ENCODE results near the gene PROX1. TPM values are rescaled to one million over a fixed set of nuclear protein-coding genes. Genes with fewer than 3 reads are reported as not detected.

PROX1 gene
- total and polyA plus RNA-seq, 2 donors from 2014 or later: 0.92 to 6.6 TPM

DNA sequence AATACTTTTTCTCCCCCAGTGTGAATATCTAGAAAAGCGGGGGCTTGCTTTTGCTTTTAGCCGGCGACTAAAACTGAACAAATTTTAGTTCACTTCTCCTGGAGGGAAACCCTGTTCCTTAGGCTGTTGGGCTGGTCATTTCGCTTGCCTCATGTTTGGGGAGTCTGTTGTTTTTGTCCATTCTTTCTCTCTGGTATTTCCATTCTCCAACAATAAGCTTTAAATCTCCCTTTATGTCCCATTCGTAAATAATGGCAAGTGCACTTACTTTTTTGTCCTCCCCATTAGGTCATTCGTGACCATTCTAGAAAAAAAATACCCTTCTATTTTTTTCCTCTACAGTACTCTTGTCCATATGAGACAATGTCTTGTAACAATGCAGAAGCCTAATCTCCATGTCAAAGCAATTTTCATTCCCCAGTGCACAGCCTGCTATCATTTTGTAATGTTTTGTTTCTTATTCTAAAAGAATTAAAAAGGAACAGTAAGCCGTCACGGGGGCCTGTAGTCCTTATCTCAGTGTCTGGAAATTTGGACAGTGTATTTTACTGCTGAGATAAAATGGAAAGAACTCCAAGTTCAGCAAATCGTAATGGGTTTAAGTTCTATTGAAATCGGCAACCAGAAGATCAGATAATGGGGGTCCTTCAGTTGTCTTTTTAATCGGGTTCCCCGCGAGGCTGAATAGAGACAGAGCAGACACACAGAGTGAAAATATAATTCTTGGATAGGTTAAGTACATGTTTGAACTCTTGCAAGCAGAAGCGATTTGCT, 21.8 kb downstream of the PROX1 start:
- Histone ChIP-seq H3K27ac (ENCODE audit: low read depth in 2 of 2, low read length in 2 of 2) (no peak overlapping the region), H3K9me3 (ENCODE audit: control insufficient read depth in 2 of 3, insufficient read depth in 1 of 3, low read length in 3 of 3) (no peaks in the 10 kb centered on the region)

DNA sequence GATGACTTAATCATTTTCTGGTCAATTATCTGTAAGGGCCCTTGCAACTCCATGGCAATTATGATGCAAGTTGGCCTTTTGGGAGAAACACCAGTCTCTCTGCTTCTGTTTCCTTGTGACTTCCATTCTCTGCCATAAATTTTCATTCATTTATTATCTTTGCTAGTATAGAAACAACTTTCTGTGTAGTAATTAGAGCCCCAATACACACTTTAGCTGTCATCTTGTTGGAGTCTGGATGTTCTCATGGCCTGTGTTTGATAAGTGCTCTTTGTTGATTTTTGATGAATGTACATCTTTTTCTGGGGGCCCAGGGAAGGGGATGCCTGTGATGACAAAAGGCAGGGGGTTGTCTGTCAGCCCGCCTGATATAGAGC, 22.4 kb downstream of the PROX1 start:
- Histone ChIP-seq H3K9ac (ENCODE audit: low read length in 3 of 3) (no peak overlapping the region), H3K9me3 (ENCODE audit: control insufficient read depth in 2 of 3, insufficient read depth in 1 of 3, low read length in 3 of 3) (no peaks in the 10 kb centered on the region), H3K27ac (ENCODE audit: low read depth in 2 of 2, low read length in 2 of 2) (no peak overlapping the region), H3K36me3 (ENCODE audit: control insufficient read depth in 2 of 3, insufficient read depth in 3 of 3, low read length in 3 of 3) (no peaks in the 10 kb centered on the region), H3K4me3 (ENCODE audit: low read length in 3 of 3) (no peak overlapping the region), H3K4me1 (ENCODE audit: control insufficient read depth in 2 of 3, insufficient read depth in 2 of 3, low read depth in 1 of 3, low read length in 3 of 3) (no peaks in the 10 kb centered on the region), H3K27me3 (ENCODE audit: control insufficient read depth, insufficient read depth, low read length) (no peaks in the 10 kb centered on the region)
- no peak for DNase-seq
- intact Hi-C loops (cut with DNase I): no loop called here
- FAIRE-seq: no peak
- TF ChIP-seq, protein P1, sequence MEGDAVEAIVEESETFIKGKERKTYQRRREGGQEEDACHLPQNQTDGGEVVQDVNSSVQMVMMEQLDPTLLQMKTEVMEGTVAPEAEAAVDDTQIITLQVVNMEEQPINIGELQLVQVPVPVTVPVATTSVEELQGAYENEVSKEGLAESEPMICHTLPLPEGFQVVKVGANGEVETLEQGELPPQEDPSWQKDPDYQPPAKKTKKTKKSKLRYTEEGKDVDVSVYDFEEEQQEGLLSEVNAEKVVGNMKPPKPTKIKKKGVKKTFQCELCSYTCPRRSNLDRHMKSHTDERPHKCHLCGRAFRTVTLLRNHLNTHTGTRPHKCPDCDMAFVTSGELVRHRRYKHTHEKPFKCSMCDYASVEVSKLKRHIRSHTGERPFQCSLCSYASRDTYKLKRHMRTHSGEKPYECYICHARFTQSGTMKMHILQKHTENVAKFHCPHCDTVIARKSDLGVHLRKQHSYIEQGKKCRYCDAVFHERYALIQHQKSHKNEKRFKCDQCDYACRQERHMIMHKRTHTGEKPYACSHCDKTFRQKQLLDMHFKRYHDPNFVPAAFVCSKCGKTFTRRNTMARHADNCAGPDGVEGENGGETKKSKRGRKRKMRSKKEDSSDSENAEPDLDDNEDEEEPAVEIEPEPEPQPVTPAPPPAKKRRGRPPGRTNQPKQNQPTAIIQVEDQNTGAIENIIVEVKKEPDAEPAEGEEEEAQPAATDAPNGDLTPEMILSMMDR (IDR thresholded peaks at IDR 0.05; ENCODE audit: borderline replicate concordance, extremely low read depth, insufficient read depth): no peak

More for the DNA sequence above, 21.8 kb downstream of the PROX1 start:
- Histone ChIP-seq H3K9ac (ENCODE audit: low read length in 3 of 3) (no peak overlapping the region), H3K36me3 (ENCODE audit: control insufficient read depth in 2 of 3, insufficient read depth in 3 of 3, low read length in 3 of 3) (no peaks in the 10 kb centered on the region), H3K27me3 (ENCODE audit: control insufficient read depth, insufficient read depth, low read length) (no peaks in the 10 kb centered on the region), H3K4me3 (ENCODE audit: low read length in 3 of 3) (no peak overlapping the region), H3K4me1 (ENCODE audit: control insufficient read depth in 2 of 3, insufficient read depth in 2 of 3, low read depth in 1 of 3, low read length in 3 of 3) (no peaks in the 10 kb centered on the region)
- intact Hi-C loops (cut with DNase I): no loop called here
- DNase-seq (no peak), FAIRE-seq (no peak)
- TF ChIP-seq, protein P1 (IDR thresholded peaks at IDR 0.05; ENCODE audit: borderline replicate concordance, extremely low read depth, insufficient read depth): no peak

DNA sequence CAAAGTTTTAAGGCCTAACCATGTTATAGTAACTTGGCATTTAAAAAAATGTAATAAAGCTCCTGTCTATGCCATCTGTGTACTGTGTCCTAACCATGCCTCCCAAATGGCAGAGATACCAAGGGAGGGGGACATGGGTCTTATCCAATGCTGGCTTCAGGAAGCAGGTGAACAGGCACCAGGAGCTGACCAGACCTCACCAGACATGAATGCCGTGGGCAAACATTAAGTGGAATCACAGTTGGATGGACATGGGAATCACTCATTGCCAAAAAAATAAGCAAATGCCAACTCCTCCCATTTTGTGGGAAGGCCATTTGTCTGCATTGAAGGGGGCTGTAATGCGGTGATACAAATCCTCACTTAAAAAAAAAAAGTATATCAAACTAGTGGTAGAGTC, 22.9 kb downstream of the PROX1 start:
- Histone ChIP-seq H3K4me1 (ENCODE audit: control insufficient read depth in 2 of 3, insufficient read depth in 2 of 3, low read depth in 1 of 3, low read length in 3 of 3) (no peaks in the 10 kb centered on the region), H3K36me3 (ENCODE audit: control insufficient read depth in 2 of 3, insufficient read depth in 3 of 3, low read length in 3 of 3) (no peaks in the 10 kb centered on the region), H3K9me3 (ENCODE audit: control insufficient read depth in 2 of 3, insufficient read depth in 1 of 3, low read length in 3 of 3) (no peaks in the 10 kb centered on the region), H3K27me3 (ENCODE audit: control insufficient read depth, insufficient read depth, low read length) (no peaks in the 10 kb centered on the region), H3K4me3 (ENCODE audit: low read length in 3 of 3) (no peak overlapping the region), H3K27ac (ENCODE audit: low read depth in 2 of 2, low read length in 2 of 2) (no peak overlapping the region), H3K9ac (ENCODE audit: low read length in 3 of 3) (no peak overlapping the region)
- no peak for FAIRE-seq
- no peak for DNase-seq
- TF ChIP-seq, protein P1 (IDR thresholded peaks at IDR 0.05; ENCODE audit: borderline replicate concordance, extremely low read depth, insufficient read depth): no peak
- intact Hi-C loops (cut with DNase I): no loop called here
